Heart right ventricle (tissue), 16 donors: ENCODE measurements around the gene HAUS5. TPM values are rescaled to one million over a fixed set of nuclear protein-coding genes. Genes with fewer than 3 reads are reported as not detected.
"Not testable (repeated sequence)": the region's sequence is repeated elsewhere in the genome, so short reads cannot be mapped to it uniquely, and the experiment has no call there.

Source experiments
- ATAC-seq, 8 donors: fragments of 200-7000 bp; cut with Tn5 transposase; one replicate each; pipeline ENCODE4 v1.9.1; 2020; ENCODE audit warnings: mild to moderate bottlenecking in 8 of 8, moderate library complexity in 8 of 8, moderate number of reproducible peaks in 1 of 8
- DNase-seq, 2 donors: peaks; one replicate each; pipeline ENCODE4 v3.0.0-alpha.2; 2020
- H3K27ac ChIP-seq, 10 donors: fragments of 200-600 bp; sonication (generic) in 2 of 10; one replicate each; pipeline versions ENCODE4 v1.5.0 to v1.8.0; 2020 to 2022; ENCODE audit warnings: mild to moderate bottlenecking in 3 of 10
- H3K27me3 ChIP-seq, 7 donors: fragments of 200-600 bp; one replicate each; pipeline ENCODE4 v1.8.0; 2021 to 2022; ENCODE audit warnings: mild to moderate bottlenecking in 2 of 7
- H3K36me3 ChIP-seq, 9 donors: fragments of 200-600 bp; sonication (generic) in 1 of 9; one replicate each; pipeline versions ENCODE4 v1.5.0 to v1.8.0; 2020 to 2022; ENCODE audit warnings: mild to moderate bottlenecking in 2 of 9
- H3K4me1 ChIP-seq, 9 donors: fragments of 200-600 bp; sonication (generic) in 1 of 9; one replicate each; pipeline versions ENCODE4 v1.5.0 to v1.8.0; 2020 to 2022; ENCODE audit warnings: mild to moderate bottlenecking in 4 of 9
- H3K4me3 ChIP-seq, 10 donors: fragments of 200-600 bp; sonication (generic) in 2 of 10; one replicate each; pipeline versions ENCODE4 v1.5.0 to v1.8.0; 2020 to 2022; ENCODE audit warnings: mild to moderate bottlenecking in 7 of 10, moderate library complexity in 2 of 10
- H3K9me3 ChIP-seq, 11 donors: fragments of 200-600 bp in 10 of 11; sonication (generic) in 2 of 11; one replicate each; pipeline versions ENCODE4 v1.5.0 to v1.8.0; 2013 to 2022; ENCODE audit warnings: mild to moderate bottlenecking in 2 of 11, control low read depth in 1 of 11, moderate library complexity in 1 of 11
- WGBS, 2 donors: extraction: QIAGEN DNeasy Blood & Tissue Kit; methylation state at CpG; one replicate each; pipeline ENCODE4 v1.1.7; 2013; ENCODE audit warnings: inconsistent platforms in 1 of 2; 5-methylcytosine and 5-hydroxymethylcytosine counted together
- intact Hi-C, 10 donors: fragments of 100-400 bp; cut with DNase I; formaldehyde crosslinking; loops; one replicate each; pipeline versions ENCODE4 v1.11.1 to v1.14.2; 2022
- polyA plus RNA-seq, 2 donors: library from polyadenylated mRNA; stranded (reverse); fragments of 200-250 nt; gene quantifications; one replicate each; pipeline ENCODE4 v1.2.3, GENCODE V29; 2013
- total RNA-seq, 10 donors: library from RNA; stranded (reverse); fragmentation: NEBNext Ultra II Directional in 3 of 10; extraction: Animal tissue kit (Norgen Biotek cat#: 25700) in 3 of 10; gene quantifications; one replicate each; pipeline versions ENCODE4 v1.2.1 to v1.2.4, GENCODE V29; 2021 to 2023
- TF ChIP-seq, protein P1 (sequence below), 9 donors: fragments of 200-600 bp; sonication (generic) in 2 of 9; IDR thresholded peaks; one replicate each; pipeline versions ENCODE4 v1.5.0 to v1.8.0; 2021 to 2022; ENCODE audit warnings: antibody characterized with exemption in 9 of 9, mild to moderate bottlenecking in 5 of 9, moderate library complexity in 1 of 9
- donor health status: Arrhythmogenic right ventricular cardiomyopathy.
- donor health status: ischemic (EF 13 %, LVEDD 7.1; RV severe dilation, severe dysfunction).
- donor health status: healthy with polysubstance abuse.
- donor health status: DM: no; HTN: yes; CAD: no.
- donor health status: DM: no; HTN: no; CAD: no.
- donor health status: ischemic (EF 25% LVEDD 6.9; RV normal size, moderate dysfunction).
- donor health status: ischemic (EF 25% LVEDD 5.7; RV mildly dilated, moderate dysfunction).
- donor health status: healthy.
- donor health status: DM: yes; HTN: yes; CAD: no.
- donor health status: Ischemic cardiomyopathy.
- donor health status: ischemic (EF 35%, LVEDD 5.7; RV mildly dilated, moderate dysfunction).
- donor health status: nonischemic (EF 11% LVEDD 7.7; RV severe dilation, severe dysfunction).
- donor health status: DM: yes; HTN: yes; CAD: no.
- donor health status: PGD.
- donor health status: ischemic (EF 29% LVEDD 5.4; RV normal size, mild dysfunction).
- donor health status: nonischemic (EF 23%, LVEDD 6.1; RV moderate dilation, normal function).

HAUS5 gene
- total and polyA plus RNA-seq, 12 donors: 3.2 to 14.1 (median 4.8) TPM

DNA sequence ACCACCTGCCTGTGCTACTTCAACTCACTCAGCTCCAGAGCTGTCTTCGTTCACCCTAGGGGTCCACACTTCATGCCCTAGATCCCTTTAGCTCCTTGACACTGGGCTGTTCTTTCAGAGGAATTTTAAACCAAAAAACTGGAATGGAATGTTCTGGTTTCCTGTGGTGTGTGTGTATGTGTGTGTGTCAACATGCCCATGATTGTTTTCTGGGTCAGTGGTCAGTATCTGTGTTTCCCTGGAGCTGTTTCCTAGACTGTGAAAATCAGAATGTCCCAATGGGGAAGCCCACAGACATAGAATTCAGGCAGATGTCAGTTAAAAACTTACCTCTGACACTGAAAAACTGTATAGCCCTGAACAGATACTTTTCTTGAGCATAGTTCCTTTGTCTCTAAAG is 25.2 kb upstream of the HAUS5 start:
- H3K4me1 ChIP-seq: no peaks in the 10 kb centered on the region
- H3K36me3 ChIP-seq: no peaks in the 10 kb centered on the region
- H3K27me3 ChIP-seq: peaks cover 0 to 38% (median 25%) of the 10 kb centered on the region in 7 donors
- WGBS, 2 donors: 38 to 49% methylated on average over 1 of the region's 1 CpG
- no peak overlapping the region for H3K27ac ChIP-seq
- TF ChIP-seq, protein P1, sequence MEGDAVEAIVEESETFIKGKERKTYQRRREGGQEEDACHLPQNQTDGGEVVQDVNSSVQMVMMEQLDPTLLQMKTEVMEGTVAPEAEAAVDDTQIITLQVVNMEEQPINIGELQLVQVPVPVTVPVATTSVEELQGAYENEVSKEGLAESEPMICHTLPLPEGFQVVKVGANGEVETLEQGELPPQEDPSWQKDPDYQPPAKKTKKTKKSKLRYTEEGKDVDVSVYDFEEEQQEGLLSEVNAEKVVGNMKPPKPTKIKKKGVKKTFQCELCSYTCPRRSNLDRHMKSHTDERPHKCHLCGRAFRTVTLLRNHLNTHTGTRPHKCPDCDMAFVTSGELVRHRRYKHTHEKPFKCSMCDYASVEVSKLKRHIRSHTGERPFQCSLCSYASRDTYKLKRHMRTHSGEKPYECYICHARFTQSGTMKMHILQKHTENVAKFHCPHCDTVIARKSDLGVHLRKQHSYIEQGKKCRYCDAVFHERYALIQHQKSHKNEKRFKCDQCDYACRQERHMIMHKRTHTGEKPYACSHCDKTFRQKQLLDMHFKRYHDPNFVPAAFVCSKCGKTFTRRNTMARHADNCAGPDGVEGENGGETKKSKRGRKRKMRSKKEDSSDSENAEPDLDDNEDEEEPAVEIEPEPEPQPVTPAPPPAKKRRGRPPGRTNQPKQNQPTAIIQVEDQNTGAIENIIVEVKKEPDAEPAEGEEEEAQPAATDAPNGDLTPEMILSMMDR (IDR thresholded peaks at IDR 0.05): no peak
- DNase-seq (no peak), ATAC-seq (no peak)
- H3K4me3 ChIP-seq: no peak overlapping the region
- H3K9me3 ChIP-seq: no peaks in the 10 kb centered on the region
- intact Hi-C loops: loop anchor here in 1 of 10 donors (5.0 kb wide), 1 partner anchor 80 kb away; no protein-coding TSS in a partner anchor

DNA sequence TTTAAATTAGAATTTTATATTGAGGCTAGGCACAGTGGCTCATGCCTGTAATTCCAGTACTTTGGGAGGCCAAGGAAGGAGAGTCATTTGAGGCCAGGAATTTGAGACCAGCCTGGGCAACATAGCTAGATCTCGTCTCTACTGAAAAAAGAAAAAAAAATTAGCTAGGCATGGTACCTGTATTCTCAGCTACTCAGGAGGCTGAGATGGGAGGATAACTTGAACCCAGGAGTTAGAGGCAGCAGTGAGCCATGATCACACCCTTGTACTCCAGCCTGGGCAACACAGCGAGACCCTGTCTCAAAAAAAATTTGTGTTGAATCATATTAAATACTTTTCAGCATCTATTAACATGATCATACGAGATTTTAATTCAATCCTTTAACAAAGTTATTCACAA is 21.7 kb upstream of the HAUS5 start:
- ATAC-seq (no peak), DNase-seq (no peak)
- no peaks in the 10 kb centered on the region for H3K36me3 ChIP-seq
- H3K27ac ChIP-seq: no peak overlapping the region
- no peaks in the 10 kb centered on the region for H3K9me3 ChIP-seq
- H3K4me1 ChIP-seq: no peaks in the 10 kb centered on the region
- WGBS, 2 donors: 82 to 86% methylated on average over 3 of the region's 3 CpGs
- intact Hi-C loops: no loop called here
- TF ChIP-seq, protein P1 (IDR thresholded peaks at IDR 0.05): no peak
- H3K4me3 ChIP-seq: no peak overlapping the region
- peaks cover 0 to 33% (median 17%) of the 10 kb centered on the region in 7 donors for H3K27me3 ChIP-seq

DNA sequence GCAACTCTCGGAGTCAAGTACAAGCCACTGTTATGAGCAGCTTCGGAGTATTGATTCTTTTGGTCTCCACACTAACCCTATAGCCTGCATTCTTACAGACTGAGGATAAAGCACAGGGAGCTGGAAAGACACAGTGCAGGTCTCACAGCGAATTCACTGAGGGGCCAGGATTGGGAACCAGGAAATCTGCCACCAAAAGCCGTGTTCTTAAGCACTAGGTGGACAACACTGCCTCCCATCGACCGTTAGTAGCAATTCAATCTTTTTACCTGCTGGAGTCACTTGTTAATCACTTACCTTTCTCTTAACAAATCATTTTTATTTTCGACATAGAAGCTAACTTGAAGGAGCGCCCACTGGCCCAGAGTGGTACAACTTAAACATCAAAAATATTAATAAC is 20.3 kb upstream of the HAUS5 start:
- TF ChIP-seq, protein P1 (IDR thresholded peaks at IDR 0.05): peak in 7 of 9 donors; percentile 30 to 56 (median 43)
- Histone ChIP-seq H3K4me3 (no peak overlapping the region), H3K36me3 (no peaks in the 10 kb centered on the region), H3K4me1 (no peaks in the 10 kb centered on the region), H3K9me3 (no peaks in the 10 kb centered on the region), H3K27ac (no peak overlapping the region), H3K27me3 (peaks cover 0 to 29% (median 14%) of the 10 kb centered on the region in 7 donors)
- peak in 1 of 8 donors; percentile 31 for ATAC-seq
- WGBS, 2 donors: 24 to 28% methylated on average over 8 of the region's 8 CpGs
- DNase-seq: no peak
- intact Hi-C loops: no loop called here

DNA sequence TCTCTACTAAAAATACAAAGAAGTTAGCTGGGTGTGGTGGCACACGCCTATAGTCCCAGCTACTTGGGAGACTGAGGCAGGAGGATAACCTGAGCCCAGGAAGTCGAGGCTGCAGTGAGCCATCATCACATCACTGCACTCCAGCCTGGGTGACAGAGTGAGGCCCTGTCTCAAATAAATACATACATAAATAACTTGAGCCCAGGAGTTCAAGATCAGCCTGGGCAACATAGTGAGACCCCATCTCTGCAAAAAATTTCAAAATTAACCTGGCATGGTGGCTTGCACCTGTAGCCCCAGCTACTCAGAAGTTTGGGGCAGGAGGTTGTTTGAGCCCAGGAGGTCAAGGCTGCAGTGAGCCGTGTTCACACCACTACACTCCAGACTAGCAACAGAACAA is 17.5 kb upstream of the HAUS5 start:
- DNase-seq, ATAC-seq, H3K4me1 ChIP-seq, H3K9me3 ChIP-seq, H3K4me3 ChIP-seq, intact Hi-C loops, H3K36me3 ChIP-seq, H3K27ac ChIP-seq: not testable (repeated sequence)
- WGBS, 2 donors: 78 to 81% methylated on average over 3 of the region's 3 CpGs
- peaks cover 0 to 32% (median 14%) of the 10 kb centered on the region in 7 donors for H3K27me3 ChIP-seq

DNA sequence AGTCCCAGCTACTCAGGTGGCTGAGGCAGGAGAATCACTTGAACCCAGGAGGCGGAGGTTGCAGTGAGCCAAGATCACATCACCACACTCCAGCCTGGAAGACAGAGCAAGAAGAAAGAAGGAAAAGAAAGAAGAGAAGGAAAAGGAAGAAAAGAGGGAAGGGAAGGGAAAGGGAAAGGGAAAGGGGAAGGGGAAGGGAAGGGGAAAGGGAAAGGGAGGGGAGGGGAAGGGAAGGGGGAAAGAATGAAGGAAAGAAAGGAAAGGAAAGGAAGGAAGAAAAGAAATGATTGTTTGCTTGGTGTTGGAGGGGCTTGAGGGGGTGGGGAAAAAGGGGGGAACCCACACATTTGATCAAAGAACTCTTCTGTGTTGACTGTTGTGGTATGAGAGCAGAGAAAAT is 16.6 kb upstream of the HAUS5 start:
- no peak for DNase-seq
- no peak overlapping the region for H3K27ac ChIP-seq
- ATAC-seq: no peak
- whole genome bisulfite sequencing, 2 donors: 96 to 97% methylated on average over 1 of the region's 1 CpG
- TF ChIP-seq, protein P1 (IDR thresholded peaks at IDR 0.05): no peak
- H3K4me3 ChIP-seq: no peak overlapping the region
- intact Hi-C loops: no loop called here
- H3K4me1 ChIP-seq: no peaks in the 10 kb centered on the region
- H3K36me3 ChIP-seq: no peaks in the 10 kb centered on the region
- peaks cover 0 to 32% (median 14%) of the 10 kb centered on the region in 7 donors for H3K27me3 ChIP-seq
- H3K9me3 ChIP-seq: no peaks in the 10 kb centered on the region
